GM04504 (cell line): ENCODE measurements around the gene LRRC4.

Source experiments
- DNase-seq: peaks from one replicate; pipeline ENCODE4 v3.0.0-alpha.2; 2012; ENCODE audit warnings: low read depth

Gene LRRC4

DNA sequence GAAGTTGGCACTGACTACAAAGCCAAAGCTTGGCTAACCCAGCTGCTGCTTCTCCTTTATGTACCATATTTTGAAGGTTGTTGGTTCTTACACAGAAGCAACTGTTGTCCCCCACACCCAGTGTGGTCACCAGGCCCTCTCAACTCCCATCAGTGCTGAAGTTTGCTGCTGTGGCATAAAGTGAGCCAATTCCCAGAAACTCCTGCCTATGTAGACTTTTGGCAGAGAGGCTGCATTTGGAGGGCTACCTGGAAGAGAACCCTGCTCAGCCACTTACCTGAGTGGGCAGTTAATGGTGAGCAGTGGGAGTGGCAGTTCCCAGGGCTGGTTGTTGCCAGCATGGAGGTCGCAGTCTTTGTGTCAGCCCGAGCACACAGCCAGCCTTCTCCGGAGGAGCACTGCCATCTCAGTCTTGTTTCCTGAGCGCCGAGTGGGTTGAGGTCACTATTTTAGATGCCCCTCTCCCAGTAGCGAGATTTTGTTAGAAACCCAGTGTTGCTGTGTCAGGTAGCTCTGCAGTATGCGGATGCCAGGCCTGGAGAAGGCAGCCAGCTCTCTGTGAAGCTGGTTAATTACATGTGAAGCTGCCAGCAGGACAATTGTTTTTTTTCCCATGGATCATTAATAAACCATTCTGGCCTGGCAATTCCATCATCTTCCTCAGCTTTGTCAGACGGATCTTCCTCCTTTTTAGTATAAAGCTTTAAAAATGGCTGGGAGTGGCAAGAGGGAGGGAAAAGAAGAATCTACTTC is 24.5 kb downstream of the LRRC4 start:
- no peak for DNase-seq

DNA sequence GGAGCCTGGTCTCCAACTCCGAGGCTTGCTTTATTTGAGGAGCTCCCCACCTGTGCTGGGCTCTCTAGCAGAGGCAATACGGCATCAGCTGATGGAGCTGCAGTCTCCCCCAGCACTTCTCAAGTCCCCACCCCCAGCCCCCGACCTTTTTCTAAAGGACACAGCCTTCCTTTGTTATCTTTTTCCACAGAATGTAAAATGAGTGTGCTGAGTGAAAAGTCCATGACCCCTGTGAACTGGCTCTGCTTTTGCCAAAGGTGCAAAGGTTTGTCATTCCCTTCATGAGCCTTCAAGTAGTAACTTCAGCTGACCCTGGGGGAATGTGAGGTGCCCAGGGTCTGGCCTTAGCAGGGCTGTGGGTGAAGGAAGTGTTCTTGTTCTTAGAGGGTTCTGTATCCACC is 25.5 kb downstream of the LRRC4 start:
- no peak for DNase-seq

DNA sequence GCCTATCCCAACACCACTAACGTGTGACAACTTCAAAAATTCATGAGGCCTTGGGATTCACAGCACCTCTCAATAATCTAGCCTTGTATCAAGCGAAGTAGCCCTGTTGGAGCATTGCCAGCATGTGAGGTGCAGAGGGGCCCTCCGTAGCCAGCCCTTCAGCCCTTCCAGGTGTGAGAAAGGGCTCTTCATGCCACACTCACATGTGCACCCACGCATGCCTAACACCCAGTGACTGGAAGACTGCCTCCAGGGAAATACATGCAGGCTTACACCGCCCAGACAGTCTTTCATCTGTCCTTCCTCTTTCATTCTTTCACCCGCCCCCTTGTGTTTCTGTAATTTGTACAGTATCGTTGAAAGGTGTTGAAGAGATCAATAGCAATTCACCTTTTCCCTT is 26.1 kb downstream of the LRRC4 start:
- no peak for DNase-seq

DNA sequence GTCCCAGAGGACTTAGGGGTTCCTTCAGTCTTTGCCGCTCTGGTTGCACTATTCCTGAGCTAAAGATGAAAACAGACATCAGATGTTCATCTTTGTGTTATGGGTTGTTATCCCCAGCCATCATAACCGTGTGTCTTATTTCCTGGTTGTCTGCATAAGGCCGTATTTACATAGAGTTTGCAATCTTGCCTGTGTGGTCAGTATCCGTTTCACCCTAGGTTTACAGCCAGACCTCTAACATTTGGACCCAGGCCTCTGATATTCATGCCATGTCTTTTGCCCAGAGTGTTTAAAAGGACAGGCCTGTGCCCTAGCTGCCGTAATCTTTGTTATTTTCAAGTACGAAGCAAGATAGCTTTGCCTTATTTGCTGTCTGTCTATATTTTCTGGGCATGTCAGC is 26.6 kb downstream of the LRRC4 start:
- DNase-seq, result no peak

DNA sequence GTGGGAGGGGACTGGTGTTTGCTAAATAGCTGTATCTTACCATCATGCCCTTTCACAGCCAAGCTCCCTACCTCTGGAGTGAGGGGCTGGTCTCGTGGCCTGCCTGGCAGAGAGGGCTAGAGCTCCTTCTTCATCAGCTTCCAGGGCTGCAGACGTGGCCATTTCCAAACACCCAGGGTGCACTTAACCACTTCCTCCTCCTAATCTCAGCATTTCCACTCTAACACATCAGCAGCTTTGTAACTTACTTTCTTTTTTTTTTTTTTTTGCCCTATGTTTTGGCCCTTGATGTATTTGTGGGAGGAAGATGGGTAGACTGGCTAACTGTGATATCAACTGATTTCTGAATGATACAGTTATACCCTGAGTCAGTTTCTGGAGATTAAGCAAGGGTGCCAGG is 27.4 kb downstream of the LRRC4 start:
- DNase-seq, result no peak

GRCh38 chr7:128003167-128003566 is 28.1 kb downstream of the LRRC4 start:
- no peak for DNase-seq

GRCh38 chr7:128000854-128001265 is 30.4 kb downstream of the LRRC4 start:
- DNase-seq, result no peak

DNA sequence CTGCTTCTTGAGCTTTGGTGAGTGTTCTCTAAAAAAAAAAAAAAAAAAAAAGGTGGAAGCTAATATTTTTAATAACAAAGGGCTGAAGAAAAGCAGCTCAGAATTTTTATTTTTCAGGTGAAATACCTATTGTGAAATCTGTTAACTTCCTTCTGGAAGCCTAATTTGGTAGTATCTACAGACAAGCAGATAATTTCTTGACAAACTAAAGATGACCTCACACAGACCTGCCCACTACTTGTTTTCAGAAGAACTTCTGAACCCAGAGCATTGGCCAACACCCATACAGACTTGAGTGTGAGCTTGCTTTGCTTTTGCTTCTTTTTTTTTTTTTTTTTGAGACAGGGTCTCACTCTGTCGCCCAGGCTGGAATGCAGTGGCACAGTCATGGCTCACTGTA is 31.2 kb downstream of the LRRC4 start:
- no peak for DNase-seq

GRCh38 chr7:127998671-127999070 is 32.6 kb downstream of the LRRC4 start:
- no peak for DNase-seq

DNA sequence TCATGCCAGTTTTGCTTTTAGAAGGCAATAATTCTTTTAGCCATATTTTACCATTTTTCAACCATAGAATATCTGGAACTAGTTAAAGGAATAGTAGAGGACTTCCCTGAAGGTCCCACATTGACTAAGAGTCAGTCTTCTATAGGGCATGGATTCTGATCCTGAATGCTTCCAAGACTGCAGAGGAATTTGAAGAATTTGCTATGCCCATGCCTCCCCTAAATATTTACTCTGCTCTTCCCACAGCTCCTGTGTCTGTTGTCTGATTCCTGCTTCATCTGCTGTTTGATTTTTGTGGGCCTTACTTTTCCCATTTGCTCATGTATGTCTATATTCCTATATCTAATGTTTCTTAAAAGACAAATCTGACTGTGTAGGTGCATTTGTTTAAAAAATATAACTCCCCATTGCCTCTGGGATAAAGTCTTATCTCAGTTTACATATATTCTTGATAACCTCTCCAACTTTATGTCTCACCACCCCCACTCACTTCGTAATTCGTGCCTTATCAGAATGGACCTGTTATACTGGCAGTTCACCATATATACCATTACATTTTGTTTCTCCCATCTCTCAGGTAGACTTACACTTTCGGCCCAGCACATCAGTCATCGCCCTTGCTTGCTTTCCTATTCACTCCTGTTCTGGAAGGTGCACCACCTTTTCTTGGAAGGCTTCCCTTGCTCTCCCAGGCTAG is 33.9 kb downstream of the LRRC4 start:
- DNase-seq, result no peak

DNA sequence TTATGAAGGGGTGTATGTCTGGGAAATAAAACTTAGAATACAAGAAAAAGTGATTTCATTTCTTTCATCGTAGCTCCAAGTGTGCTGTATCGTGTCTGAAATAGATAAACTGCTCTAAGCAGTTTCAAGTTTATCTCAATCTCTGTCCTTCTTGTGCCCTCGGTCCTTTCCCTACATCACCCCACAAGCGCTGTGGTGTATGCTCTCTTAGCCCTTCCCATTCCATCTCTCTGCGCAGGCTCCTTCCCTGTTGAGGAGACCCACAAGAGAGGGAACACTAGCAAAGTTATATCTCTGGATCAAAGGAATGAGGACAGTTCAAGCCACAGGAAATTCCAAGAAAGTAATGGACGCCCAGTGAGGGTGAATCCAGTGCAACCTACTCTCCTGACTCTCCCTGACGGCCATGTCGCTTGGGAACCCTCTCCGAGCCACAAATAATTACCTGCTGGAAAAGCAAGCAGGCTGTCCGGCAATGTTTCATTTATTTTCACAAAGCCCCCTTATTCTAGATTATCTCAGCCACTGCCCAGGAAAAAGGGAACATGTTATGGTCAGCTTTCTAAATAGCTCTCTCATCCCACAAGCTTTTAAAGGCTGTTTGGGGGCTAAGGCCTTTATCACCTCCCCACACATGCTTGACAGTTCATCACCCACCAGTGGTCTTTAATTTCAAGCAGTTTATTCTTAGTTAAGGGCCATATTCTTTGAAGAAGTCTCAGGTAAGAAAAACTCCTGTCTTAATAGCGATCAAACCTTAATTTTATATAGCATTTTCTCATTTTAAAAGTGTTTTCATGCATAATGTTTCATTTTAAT is 34.8 kb downstream of the LRRC4 start:
- no peak for DNase-seq

GRCh38 chr7:127995881-127996215 is 35.4 kb downstream of the LRRC4 start:
- DNase-seq, result no peak

- peak; percentile 11 for DNase-seq
Observed at GRCh38 chr7:127995156-127995880, 35.9 kb downstream of the LRRC4 start.

GRCh38 chr7:127993987-127994386 is 37.2 kb downstream of the LRRC4 start:
- DNase-seq, result no peak

DNA sequence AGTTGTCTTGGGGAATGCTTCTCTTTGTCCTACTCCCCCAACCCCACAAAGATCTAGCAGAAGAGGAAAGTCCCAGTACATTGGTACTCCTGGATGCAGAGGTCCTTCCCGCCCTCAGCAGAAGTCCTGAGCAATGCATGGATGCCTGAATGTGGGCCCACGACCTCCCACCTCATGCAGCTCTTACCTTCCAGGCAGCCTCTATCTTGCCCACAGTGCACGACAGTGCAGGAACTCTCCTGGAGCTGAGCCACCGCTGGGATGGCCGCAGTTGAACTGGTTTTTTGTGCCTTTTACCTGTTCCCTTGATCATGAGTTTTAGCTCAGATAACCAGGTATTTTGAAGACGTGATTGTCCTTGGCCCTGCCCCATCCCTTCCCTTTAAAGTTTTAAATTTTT is 37.9 kb downstream of the LRRC4 start:
- no peak for DNase-seq

- no peak for DNase-seq
Observed at GRCh38 chr7:127988751-127989150, 42.5 kb downstream of the LRRC4 start.

- DNase-seq, result no peak
Observed at GRCh38 chr7:127986581-127987521, 44.4 kb downstream of the LRRC4 start.

- DNase-seq, result no peak
Observed at GRCh38 chr7:127983804-127984332, 47.4 kb downstream of the LRRC4 start.

DNA sequence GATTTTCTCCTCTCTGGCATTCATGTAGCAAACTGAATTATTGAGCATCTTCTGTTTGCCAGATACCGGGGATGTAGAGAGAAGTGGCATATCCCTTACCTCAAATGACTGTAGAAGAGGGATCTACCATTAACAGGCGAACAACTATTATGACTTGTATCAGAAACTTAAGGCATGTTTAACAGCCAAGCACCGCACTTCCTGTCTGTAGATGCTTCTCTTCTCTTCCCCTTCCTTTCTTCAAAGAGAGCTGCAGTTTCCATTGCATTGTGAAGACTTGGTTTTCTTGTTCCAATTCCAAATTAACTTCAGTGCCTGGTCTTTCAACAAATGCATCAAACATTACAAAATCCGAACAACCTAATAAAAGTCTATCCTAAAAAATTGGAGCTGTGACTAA is 49.3 kb downstream of the LRRC4 start:
- no peak for DNase-seq

DNA sequence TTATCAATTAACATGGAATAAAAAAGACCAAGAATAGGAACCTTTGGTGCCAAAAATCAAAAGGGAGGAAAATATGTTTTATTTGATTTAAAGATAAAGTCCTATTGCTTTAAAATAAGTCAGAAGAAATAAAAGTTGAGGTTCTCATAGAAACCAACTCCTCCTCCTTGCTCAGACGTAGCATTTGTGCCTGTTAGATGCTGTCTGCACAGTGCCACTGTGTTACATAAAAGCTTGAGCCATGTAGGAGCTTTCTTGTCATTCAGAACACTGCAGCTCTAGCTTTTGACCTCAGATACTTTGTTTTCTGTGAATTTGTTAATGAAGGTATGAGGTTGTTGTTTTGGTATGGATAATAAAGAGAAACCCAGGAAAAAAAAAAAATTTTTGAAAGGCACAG is 50.3 kb downstream of the LRRC4 start:
- no peak for DNase-seq

DNA sequence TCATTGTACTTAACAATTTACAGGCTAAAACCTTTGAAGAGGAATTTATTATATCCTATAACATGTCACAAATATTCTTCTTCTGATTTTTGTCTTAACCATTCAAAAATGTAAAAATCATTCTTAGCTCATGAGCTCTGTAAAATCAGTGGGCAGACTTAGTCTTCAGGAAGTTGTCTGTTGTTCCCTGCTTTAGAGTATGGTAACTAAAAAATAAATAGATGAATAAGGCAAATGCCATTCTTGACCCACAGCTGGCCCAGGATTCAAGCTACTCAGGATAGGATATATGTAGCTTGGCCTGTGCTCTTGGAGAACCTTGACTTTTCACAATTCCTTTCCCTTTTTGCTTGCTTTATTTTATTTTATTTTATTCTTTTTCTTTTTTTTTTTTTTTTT is 51.5 kb downstream of the LRRC4 start:
- no peak for DNase-seq
